ENCODE measurements around the gene GABRA5.
"Not testable (repeated sequence)": the region's sequence is repeated elsewhere in the genome, so short reads cannot be mapped to it uniquely, and the experiment has no call there.

The GABRA5 gene

DNA sequence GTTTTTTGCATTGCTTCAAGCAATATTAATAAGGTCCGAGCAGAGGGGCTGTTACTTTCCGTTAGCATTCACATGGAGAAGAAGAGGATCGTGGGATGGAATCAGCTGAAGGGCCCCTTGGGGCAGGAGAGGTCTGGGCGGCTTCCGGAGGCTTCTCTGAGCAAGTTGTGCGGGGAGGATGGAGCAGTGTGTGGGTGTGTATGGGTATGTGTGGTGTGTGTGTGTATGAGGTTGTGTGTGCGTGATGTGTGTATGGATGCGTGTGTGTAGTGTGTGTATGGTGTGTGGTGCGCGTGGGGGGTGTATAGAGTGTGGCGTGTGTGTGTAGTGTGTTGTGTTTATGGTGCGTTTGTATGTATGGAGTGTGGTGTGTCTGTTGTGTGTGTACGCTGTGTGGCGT lies 25.8 kb downstream of the GABRA5 start:
- TF ChIP-seq, protein P1, sequence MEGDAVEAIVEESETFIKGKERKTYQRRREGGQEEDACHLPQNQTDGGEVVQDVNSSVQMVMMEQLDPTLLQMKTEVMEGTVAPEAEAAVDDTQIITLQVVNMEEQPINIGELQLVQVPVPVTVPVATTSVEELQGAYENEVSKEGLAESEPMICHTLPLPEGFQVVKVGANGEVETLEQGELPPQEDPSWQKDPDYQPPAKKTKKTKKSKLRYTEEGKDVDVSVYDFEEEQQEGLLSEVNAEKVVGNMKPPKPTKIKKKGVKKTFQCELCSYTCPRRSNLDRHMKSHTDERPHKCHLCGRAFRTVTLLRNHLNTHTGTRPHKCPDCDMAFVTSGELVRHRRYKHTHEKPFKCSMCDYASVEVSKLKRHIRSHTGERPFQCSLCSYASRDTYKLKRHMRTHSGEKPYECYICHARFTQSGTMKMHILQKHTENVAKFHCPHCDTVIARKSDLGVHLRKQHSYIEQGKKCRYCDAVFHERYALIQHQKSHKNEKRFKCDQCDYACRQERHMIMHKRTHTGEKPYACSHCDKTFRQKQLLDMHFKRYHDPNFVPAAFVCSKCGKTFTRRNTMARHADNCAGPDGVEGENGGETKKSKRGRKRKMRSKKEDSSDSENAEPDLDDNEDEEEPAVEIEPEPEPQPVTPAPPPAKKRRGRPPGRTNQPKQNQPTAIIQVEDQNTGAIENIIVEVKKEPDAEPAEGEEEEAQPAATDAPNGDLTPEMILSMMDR (IDR thresholded peaks at IDR 0.05), result no peak
- Mint-ChIP-seq H3K4me3 (no peak overlapping the region), H3K36me3 (ENCODE audit: low read depth) (no peaks in the 10 kb centered on the region), H3K27me3 (ENCODE audit: low read depth, poor library complexity) (peaks cover 14% of the 10 kb centered on the region), H3K4me1 (peaks cover 4% of the 10 kb centered on the region), H3K9me3 (peaks cover 18% of the 10 kb centered on the region), H3K27ac (no peak overlapping the region)
- DNase-seq, result no peak

DNA sequence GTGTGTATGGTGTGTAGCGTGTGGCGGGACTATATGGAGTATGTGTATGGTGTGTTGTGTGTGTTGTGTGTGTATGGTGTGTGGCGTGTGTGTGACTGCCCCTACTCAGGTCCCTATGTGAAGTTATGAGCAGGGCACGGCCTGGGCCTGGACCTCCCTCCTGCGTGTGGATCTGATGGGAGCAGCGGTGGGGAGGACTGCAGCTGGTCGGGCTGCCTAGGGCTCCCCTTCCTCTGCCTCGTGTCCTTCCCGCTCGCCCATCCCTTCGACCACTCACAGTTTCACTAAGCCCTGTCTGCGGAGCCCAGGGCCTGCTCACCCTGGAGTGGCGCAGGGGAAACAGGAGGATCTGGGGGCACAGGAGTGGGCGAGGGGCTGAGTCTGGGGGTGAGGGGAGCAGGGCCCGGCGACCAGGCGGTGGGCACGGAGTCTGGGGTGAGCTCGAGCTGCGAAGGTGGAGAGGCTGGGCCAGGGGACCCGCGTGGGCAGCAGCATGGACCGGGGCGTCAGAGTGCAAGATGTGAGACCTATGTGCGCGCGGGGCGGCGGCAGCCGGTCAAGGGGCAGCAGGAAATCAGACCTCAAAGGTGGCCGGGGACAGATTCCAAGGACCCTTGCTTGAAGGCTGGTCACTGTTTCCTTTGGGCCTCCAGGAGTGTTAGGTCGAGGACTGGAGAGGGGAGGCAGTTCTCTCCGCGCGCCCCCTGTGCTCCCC lies 26.6 kb downstream of the GABRA5 start:
- Mint-ChIP-seq H3K4me3 (no peak overlapping the region), H3K27ac (no peak overlapping the region), H3K36me3 (ENCODE audit: low read depth) (no peaks in the 10 kb centered on the region), H3K9me3 (peaks cover 22% of the 10 kb centered on the region), H3K27me3 (ENCODE audit: low read depth, poor library complexity) (peaks cover 16% of the 10 kb centered on the region), H3K4me1 (peaks cover 4% of the 10 kb centered on the region)
- DNase-seq, result no peak
- TF ChIP-seq, protein P1 (IDR thresholded peaks at IDR 0.05), result no peak

DNA sequence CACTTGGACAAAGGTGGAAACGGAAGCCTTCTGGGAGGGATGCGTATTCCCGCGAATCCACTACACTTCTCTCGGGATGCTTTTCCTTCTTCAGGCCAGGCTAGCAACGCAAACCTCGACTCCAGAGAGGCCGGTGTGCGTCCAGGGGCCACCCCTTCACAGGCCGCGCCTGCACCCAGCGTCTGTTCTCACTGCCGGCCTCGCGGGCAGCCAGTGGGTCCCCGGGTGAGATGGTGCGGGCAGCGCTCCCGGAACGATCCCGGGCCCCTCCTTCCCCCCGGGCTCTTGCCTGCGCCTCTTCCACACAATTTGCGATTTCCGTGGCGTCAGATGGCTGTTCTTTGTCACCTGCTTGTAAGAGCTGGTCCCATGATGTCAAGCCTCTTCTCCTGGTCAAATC lies 27.3 kb downstream of the GABRA5 start:
- H3K27me3 Mint-ChIP-seq (ENCODE audit: low read depth, poor library complexity), result peaks cover 11% of the 10 kb centered on the region
- no peak overlapping the region for H3K4me3 Mint-ChIP-seq
- no peaks in the 10 kb centered on the region for H3K36me3 Mint-ChIP-seq (ENCODE audit: low read depth)
- H3K27ac Mint-ChIP-seq, result no peak overlapping the region
- peaks cover 26% of the 10 kb centered on the region for H3K9me3 Mint-ChIP-seq
- TF ChIP-seq, protein P1 (IDR thresholded peaks at IDR 0.05), result no peak
- no peak for DNase-seq
- H3K4me1 Mint-ChIP-seq, result peaks cover 4% of the 10 kb centered on the region

DNA sequence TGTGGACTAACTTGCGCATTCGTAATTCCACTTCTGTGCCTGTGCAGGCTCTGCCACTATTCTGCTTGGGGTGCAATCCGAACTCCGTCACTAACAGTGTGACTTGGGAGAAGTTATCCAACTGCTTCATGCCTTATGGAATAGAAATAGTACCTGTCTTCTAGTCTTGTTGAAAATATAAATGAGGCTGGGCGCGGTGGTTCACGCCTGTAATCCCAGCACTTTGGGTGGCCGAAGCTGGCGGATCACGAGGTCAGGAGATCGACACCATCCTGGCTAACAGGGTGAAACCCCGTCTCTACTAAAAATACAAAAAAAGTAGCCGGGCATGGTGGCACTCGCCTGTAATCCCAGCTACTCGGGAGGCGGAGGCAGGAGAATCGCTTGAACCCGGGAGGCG lies 28.5 kb downstream of the GABRA5 start:
- not testable (repeated sequence) for H3K27ac Mint-ChIP-seq; H3K4me3 Mint-ChIP-seq; H3K4me1 Mint-ChIP-seq; DNase-seq; H3K36me3 Mint-ChIP-seq (ENCODE audit: low read depth)
- Mint-ChIP-seq H3K9me3 (peaks cover 29% of the 10 kb centered on the region), H3K27me3 (ENCODE audit: low read depth, poor library complexity) (peaks cover 11% of the 10 kb centered on the region)

DNA sequence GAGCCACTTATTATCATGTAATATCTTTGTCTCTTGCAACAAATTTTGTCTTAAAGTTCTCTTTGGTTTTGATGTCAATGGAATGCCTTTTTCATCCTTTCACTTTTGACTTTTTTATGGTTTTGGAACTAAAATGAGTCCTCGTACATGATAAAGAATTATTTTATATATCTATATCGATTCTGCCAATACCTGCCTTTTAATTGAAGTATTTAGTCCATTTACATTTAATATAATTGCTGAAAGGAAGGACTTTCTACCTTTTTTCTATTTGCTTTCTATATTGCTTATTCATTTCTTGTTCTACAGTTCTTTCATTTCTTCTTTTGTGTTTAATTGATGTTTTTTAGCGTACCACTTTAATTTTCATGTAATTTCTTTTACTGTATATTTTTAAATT lies 32.8 kb downstream of the GABRA5 start:
- TF ChIP-seq, protein P1 (IDR thresholded peaks at IDR 0.05), result no peak
- Mint-ChIP-seq H3K4me1 (no peaks in the 10 kb centered on the region), H3K36me3 (ENCODE audit: low read depth) (no peaks in the 10 kb centered on the region), H3K27me3 (ENCODE audit: low read depth, poor library complexity) (peaks cover 8% of the 10 kb centered on the region), H3K9me3 (peaks cover 45% of the 10 kb centered on the region), H3K27ac (no peak overlapping the region), H3K4me3 (no peak overlapping the region)
- no peak for DNase-seq

DNA sequence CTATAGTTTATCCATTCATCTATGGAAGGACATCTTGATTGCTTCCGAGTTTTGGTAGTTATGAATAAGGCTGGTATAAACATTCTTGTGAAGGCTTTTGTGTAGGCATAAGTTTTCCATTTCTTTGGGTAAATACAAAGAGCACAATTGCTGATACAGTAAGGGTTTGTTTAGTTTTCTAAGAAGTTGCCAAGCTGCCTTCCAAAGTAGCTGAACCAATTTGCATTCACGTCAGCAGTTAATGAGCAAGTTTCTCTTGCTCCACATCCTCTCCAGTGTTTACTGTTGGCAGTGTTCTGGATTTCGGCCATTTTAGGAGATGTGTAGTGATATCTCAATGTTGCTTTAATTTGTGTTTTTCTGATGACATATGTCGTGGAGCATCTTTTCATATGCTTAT lies 34.2 kb downstream of the GABRA5 start:
- TF ChIP-seq, protein P1 (IDR thresholded peaks at IDR 0.05), result no peak
- H3K27ac Mint-ChIP-seq, result no peak overlapping the region
- no peak for DNase-seq
- H3K27me3 Mint-ChIP-seq (ENCODE audit: low read depth, poor library complexity), result peaks cover 9% of the 10 kb centered on the region
- peaks cover 52% of the 10 kb centered on the region for H3K9me3 Mint-ChIP-seq
- no peak overlapping the region for H3K4me3 Mint-ChIP-seq
- H3K4me1 Mint-ChIP-seq, result no peaks in the 10 kb centered on the region
- H3K36me3 Mint-ChIP-seq (ENCODE audit: low read depth), result peaks cover 6% of the 10 kb centered on the region

Measured in nephron progenitor cell (in vitro differentiated cells).